Activated CD4-positive, alpha-beta T cell treated with anti-CD3 and anti-CD28 coated beads, Interleukin-2, amount 10 ng/mL, durations not matched to agents 7 days and 5 days (primary cell): ENCODE results near the gene CCDC184. TPM values are rescaled to one million over a fixed set of nuclear protein-coding genes. Genes with fewer than 3 reads are reported as not detected.

Experiments
- CTCF ChIA-PET: fragments of 350-600 bp; sonication (Branson Sonifier 250); formaldehyde crosslinking; loops from one replicate; lab custom pipeline; 2021; ENCODE audit warnings: antibody characterized with exemption; lab: Charles Lee
- POLR2A ChIA-PET: fragments of 350-600 bp; sonication (Branson Sonifier 250); formaldehyde crosslinking; loops from one replicate; lab custom pipeline; 2021; ENCODE audit warnings: antibody characterized with exemption; lab: Charles Lee
- DNase-seq: peaks from one replicate; pipeline ENCODE4 v3.0.0-alpha.2; 2020
- H3K27ac Mint-ChIP-seq: one replicate; pipeline ENCODE4 v1.8.0; 2021; ENCODE audit warnings: mild to moderate bottlenecking, moderate library complexity, mixed read lengths
- H3K27me3 Mint-ChIP-seq: one replicate; pipeline ENCODE4 v1.8.0; 2021; ENCODE audit warnings: mixed read lengths
- H3K36me3 Mint-ChIP-seq: one replicate; pipeline ENCODE4 v1.8.0; 2021; ENCODE audit warnings: low read depth, mixed read lengths
- H3K4me1 Mint-ChIP-seq: one replicate; pipeline ENCODE4 v1.8.0; 2021; ENCODE audit warnings: mixed read lengths
- H3K4me3 Mint-ChIP-seq: one replicate; pipeline ENCODE4 v1.8.0; 2021; ENCODE audit warnings: mild to moderate bottlenecking, moderate library complexity, mixed read lengths
- H3K9me3 Mint-ChIP-seq: one replicate; pipeline ENCODE4 v1.8.0; 2021; ENCODE audit warnings: mixed read lengths
- total RNA-seq, 2 experiments: library from RNA; stranded (reverse); gene quantifications; one replicate each; pipeline ENCODE4 v1.2.3, GENCODE V29; 2021

The CCDC184 gene
- total RNA-seq, 2 experiments from 2014 or later, result 0.17 to 0.22 TPM

- Mint-ChIP-seq H3K36me3 (peaks cover 2% of the 10 kb centered on the region), H3K4me3 (no peak overlapping the region), H3K9me3 (peaks cover 2% of the 10 kb centered on the region), H3K27ac (no peak overlapping the region), H3K27me3 (peaks cover 9% of the 10 kb centered on the region), H3K4me1 (peaks cover 25% of the 10 kb centered on the region)
- DNase-seq, result no peak
- CTCF ChIA-PET, result interaction anchor here (0.7 to 1.3 kb wide), 2 partner anchors 8 to 420 kb away, joined by 3 read pairs; no protein-coding TSS in a partner anchor
- POLR2A ChIA-PET, result interaction anchor here (0.6 to 0.7 kb wide), 2 partner anchors 184 to 437 kb away, joined by 3 to 5 read pairs; no protein-coding TSS in a partner anchor
These were observed 23.4 kb upstream of the CCDC184 start for GRCh38 chr12:48160046-48160445.

GRCh38 chr12:48160807-48161206, 22.6 kb upstream of the CCDC184 start:
- Mint-ChIP-seq H3K4me1 (peaks cover 24% of the 10 kb centered on the region), H3K36me3 (peaks cover 2% of the 10 kb centered on the region), H3K9me3 (peaks cover 2% of the 10 kb centered on the region), H3K4me3 (no peak overlapping the region), H3K27ac (no peak overlapping the region), H3K27me3 (peaks cover 11% of the 10 kb centered on the region)
- CTCF ChIA-PET, result interaction anchor here (1.3 kb wide), 1 partner anchor 9 kb away, joined by 3 read pairs; no protein-coding TSS in a partner anchor
- DNase-seq, result no peak
- POLR2A ChIA-PET, result no interaction called here

- H3K4me1 Mint-ChIP-seq, result peaks cover 7% of the 10 kb centered on the region
- ChIA-PET POLR2A (no interaction called here), CTCF (no interaction called here)
- peaks cover 16% of the 10 kb centered on the region for H3K27me3 Mint-ChIP-seq
- no peak for DNase-seq
- no peak overlapping the region for H3K4me3 Mint-ChIP-seq
- no peaks in the 10 kb centered on the region for H3K36me3 Mint-ChIP-seq
- peaks cover under 1% of the 10 kb centered on the region for H3K9me3 Mint-ChIP-seq
- H3K27ac Mint-ChIP-seq, result no peak overlapping the region
These were observed 20.2 kb upstream of the CCDC184 start for GRCh38 chr12:48163150-48163747.

GRCh38 chr12:48164451-48164850, 19.0 kb upstream of the CCDC184 start:
- H3K4me3 Mint-ChIP-seq, result no peak overlapping the region
- H3K27me3 Mint-ChIP-seq, result peaks cover 16% of the 10 kb centered on the region
- DNase-seq, result no peak
- H3K27ac Mint-ChIP-seq, result no peak overlapping the region
- H3K4me1 Mint-ChIP-seq, result peaks cover 4% of the 10 kb centered on the region
- CTCF ChIA-PET, result interaction anchor here (1.1 kb wide), 1 partner anchor 10 kb away, joined by 4 read pairs; no protein-coding TSS in a partner anchor
- H3K9me3 Mint-ChIP-seq, result no peaks in the 10 kb centered on the region
- POLR2A ChIA-PET, result no interaction called here
- no peaks in the 10 kb centered on the region for H3K36me3 Mint-ChIP-seq

- Mint-ChIP-seq H3K36me3 (no peaks in the 10 kb centered on the region), H3K9me3 (no peaks in the 10 kb centered on the region), H3K27me3 (peaks cover 16% of the 10 kb centered on the region), H3K4me1 (peaks cover 4% of the 10 kb centered on the region), H3K4me3 (no peak overlapping the region), H3K27ac (no peak overlapping the region)
- ChIA-PET CTCF (interaction anchor here (0.8 to 1.2 kb wide), 4 partner anchors 9 to 32 kb away, joined by 3 to 4 read pairs (median 4); partner anchors contain the start of gene CCDC184), POLR2A (no interaction called here)
- peak; percentile 78 for DNase-seq
These were observed 18.1 kb upstream of the CCDC184 start for GRCh38 chr12:48165089-48165981.

- CTCF ChIA-PET, result no interaction called here
- H3K27me3 Mint-ChIP-seq, result peaks cover 9% of the 10 kb centered on the region
These were observed 14.4 kb upstream of the CCDC184 start for GRCh38 chr12:48169011-48169410.

GRCh38 chr12:48175613-48176416, 7.6 kb upstream of the CCDC184 start:
- H3K4me3 Mint-ChIP-seq, result peak overlapping the region; percentile 11
- H3K4me1 Mint-ChIP-seq, result peaks cover 14% of the 10 kb centered on the region
- no peak for DNase-seq
- peaks cover 27% of the 10 kb centered on the region for H3K27me3 Mint-ChIP-seq
- peak overlapping the region; percentile 52 for H3K27ac Mint-ChIP-seq
- ChIA-PET CTCF (interaction anchor here (1.0 to 1.4 kb wide), 2 partner anchors 18 to 311 kb away, joined by 3 to 4 read pairs; partner anchors contain the start of gene ASB8), POLR2A (no interaction called here)
- H3K9me3 Mint-ChIP-seq, result no peaks in the 10 kb centered on the region
- H3K36me3 Mint-ChIP-seq, result no peaks in the 10 kb centered on the region

More at GRCh38 chr12:48169011-48169410, 14.4 kb upstream of the CCDC184 start:
- Mint-ChIP-seq H3K27ac (no peak overlapping the region), H3K9me3 (no peaks in the 10 kb centered on the region), H3K4me3 (no peak overlapping the region), H3K36me3 (no peaks in the 10 kb centered on the region), H3K4me1 (no peaks in the 10 kb centered on the region)
- no peak for DNase-seq
- POLR2A ChIA-PET, result no interaction called here

- H3K9me3 Mint-ChIP-seq, result no peaks in the 10 kb centered on the region
- ChIA-PET POLR2A (no interaction called here), CTCF (interaction anchor here (1.0 to 1.4 kb wide), 2 partner anchors 19 to 311 kb away, joined by 3 to 4 read pairs; partner anchors contain the start of gene ASB8)
- no peaks in the 10 kb centered on the region for H3K36me3 Mint-ChIP-seq
- peaks cover 32% of the 10 kb centered on the region for H3K27me3 Mint-ChIP-seq
- DNase-seq, result no peak
- H3K27ac Mint-ChIP-seq, result no peak overlapping the region
- H3K4me3 Mint-ChIP-seq, result no peak overlapping the region
- peaks cover 14% of the 10 kb centered on the region for H3K4me1 Mint-ChIP-seq
These were observed 7.1 kb upstream of the CCDC184 start for GRCh38 chr12:48176417-48176751.

GRCh38 chr12:48177982-48178381, 5.5 kb upstream of the CCDC184 start:
- ChIA-PET CTCF (no interaction called here), POLR2A (no interaction called here)
- Mint-ChIP-seq H3K27ac (no peak overlapping the region), H3K9me3 (no peaks in the 10 kb centered on the region), H3K4me3 (no peak overlapping the region), H3K27me3 (peaks cover 41% of the 10 kb centered on the region), H3K36me3 (no peaks in the 10 kb centered on the region), H3K4me1 (peaks cover 20% of the 10 kb centered on the region)
- DNase-seq, result no peak

GRCh38 chr12:48179466-48179865, 4.0 kb upstream of the CCDC184 start:
- POLR2A ChIA-PET, result no interaction called here
- no peak overlapping the region for H3K4me3 Mint-ChIP-seq
- peaks cover 46% of the 10 kb centered on the region for H3K27me3 Mint-ChIP-seq
- H3K27ac Mint-ChIP-seq, result no peak overlapping the region
- H3K4me1 Mint-ChIP-seq, result peaks cover 27% of the 10 kb centered on the region
- H3K36me3 Mint-ChIP-seq, result no peaks in the 10 kb centered on the region
- no peak for DNase-seq
- CTCF ChIA-PET, result interaction anchor here (1.2 kb wide), 1 partner anchor 243 kb away, joined by 3 read pairs; no protein-coding TSS in a partner anchor
- no peaks in the 10 kb centered on the region for H3K9me3 Mint-ChIP-seq

GRCh38 chr12:48180424-48180823, 3.0 kb upstream of the CCDC184 start:
- Mint-ChIP-seq H3K27me3 (peaks cover 56% of the 10 kb centered on the region), H3K4me1 (peaks cover 23% of the 10 kb centered on the region), H3K36me3 (no peaks in the 10 kb centered on the region), H3K4me3 (no peak overlapping the region), H3K9me3 (no peaks in the 10 kb centered on the region), H3K27ac (no peak overlapping the region)
- ChIA-PET POLR2A (no interaction called here), CTCF (interaction anchor here (1.2 kb wide), 1 partner anchor 244 kb away, joined by 3 read pairs; no protein-coding TSS in a partner anchor)
- no peak for DNase-seq

GRCh38 chr12:48180857-48181495, 2.5 kb upstream of the CCDC184 start:
- Mint-ChIP-seq H3K4me3 (no peak overlapping the region), H3K27ac (no peak overlapping the region), H3K4me1 (peaks cover 21% of the 10 kb centered on the region), H3K36me3 (no peaks in the 10 kb centered on the region), H3K9me3 (no peaks in the 10 kb centered on the region), H3K27me3 (peaks cover 61% of the 10 kb centered on the region)
- no peak for DNase-seq
- POLR2A ChIA-PET, result no interaction called here
- CTCF ChIA-PET, result interaction anchor here (0.8 kb wide), 1 partner anchor 159 kb away, joined by 3 read pairs; no protein-coding TSS in a partner anchor
